HG03097 (cell line): ENCODE data around the gene GABBR2.

Source experiments
- ATAC-seq: cut with Tn5 transposase; IDR thresholded peaks from one replicate; pipeline ENCODE4 v1.9.1; 2021; ENCODE audit not compliant: unreplicated experiment, low FRiP score

GABBR2 gene

DNA sequence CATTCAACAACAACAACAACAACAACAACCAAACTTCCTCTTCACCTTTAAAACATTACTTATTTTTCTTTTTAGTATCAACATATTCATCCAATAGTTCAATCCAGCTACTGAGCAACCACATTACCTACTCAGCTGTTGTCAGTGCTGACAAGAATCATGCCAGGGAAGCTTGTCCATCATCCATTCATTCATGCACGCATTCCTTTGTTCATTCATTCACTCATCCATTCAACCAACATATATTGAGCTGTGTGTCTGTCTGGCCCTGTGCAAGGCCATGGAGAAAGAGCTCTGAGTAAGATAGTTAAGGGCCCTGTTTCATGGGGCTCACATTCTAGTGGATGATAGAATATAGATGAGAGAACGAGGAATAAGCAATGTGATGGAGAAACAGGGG, 373.1 kb downstream of the GABBR2 start:
- no peak for ATAC-seq

DNA sequence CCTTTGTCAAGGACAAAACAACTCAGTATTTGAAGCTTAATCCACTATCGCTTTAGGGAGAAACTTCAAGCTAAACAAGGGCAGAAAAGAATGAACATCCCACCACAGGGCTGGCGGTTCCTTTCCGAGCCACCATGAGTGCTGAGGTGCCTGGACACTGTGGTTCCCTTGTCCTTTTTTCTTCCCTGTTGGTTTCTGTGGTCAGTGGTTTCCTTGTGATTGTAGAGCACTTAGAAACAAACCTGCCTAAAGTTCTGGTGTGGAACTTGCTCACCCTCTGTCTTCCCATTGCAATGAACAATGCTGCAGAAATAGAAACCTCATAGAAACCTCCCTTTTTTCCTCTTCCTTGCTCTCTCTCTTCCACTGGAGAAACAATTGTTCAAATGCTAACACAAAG, 373.9 kb downstream of the GABBR2 start:
- no peak for ATAC-seq

DNA sequence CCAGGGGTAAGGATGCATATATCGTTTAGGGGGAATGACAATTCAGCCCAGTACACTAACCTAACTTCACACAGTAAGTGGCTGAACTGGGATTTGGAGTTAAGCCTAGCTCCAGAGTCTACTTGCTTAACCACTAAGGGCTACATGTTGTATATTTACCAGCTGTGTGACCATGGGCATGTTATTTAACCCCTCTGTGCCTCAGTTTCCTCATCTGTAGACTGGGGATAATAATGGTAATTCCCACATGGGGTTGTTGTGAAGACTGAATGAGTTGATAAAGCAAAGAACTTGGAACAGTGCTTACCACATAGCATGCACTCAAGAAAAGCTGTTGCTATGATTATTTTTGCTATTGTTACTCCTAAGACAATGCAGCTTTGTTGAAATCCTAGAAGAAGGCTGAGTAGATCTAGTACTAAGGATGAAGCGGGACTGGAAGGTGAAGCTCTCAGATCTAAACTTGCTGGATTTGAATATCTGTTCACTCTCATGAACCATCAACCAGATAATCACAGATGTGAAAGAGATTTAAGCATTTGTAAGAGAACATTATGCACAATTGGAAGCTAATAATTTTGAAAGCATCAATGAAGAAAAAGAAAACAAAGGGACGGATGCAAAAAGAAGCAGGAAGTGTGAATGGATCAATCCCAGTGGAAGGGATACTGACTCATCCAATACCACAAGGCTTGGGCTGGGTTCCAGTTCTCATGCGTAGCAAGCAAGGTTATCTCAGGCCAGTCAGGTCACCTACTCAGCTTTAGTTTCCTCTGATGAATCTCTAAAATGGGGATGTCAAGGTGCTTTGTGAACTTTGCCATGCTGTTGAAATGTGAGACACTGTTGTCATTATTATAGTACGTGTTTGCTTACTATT, 374.8 kb downstream of the GABBR2 start:
- ATAC-seq = no peak

DNA sequence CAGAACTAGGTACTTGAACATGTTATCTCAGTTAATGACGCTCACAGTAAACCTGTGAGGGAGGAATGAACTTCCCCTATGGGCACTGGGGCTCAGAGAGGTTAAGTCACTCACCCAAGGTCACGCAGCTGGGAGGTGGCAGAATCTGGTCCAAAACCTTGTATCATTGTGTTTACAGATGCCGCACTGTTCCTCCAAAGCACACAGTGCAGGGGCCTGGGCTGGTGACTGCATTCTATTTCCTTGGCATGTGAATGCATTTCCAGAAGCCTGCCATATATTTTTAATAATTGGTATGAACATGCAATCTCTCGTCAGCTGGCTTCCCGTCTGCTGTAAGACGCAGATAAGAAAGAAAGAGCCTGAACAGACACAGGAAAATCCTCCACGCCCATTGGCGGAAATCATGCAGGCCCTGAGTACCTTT, 376.3 kb downstream of the GABBR2 start:
- no peak for ATAC-seq

DNA sequence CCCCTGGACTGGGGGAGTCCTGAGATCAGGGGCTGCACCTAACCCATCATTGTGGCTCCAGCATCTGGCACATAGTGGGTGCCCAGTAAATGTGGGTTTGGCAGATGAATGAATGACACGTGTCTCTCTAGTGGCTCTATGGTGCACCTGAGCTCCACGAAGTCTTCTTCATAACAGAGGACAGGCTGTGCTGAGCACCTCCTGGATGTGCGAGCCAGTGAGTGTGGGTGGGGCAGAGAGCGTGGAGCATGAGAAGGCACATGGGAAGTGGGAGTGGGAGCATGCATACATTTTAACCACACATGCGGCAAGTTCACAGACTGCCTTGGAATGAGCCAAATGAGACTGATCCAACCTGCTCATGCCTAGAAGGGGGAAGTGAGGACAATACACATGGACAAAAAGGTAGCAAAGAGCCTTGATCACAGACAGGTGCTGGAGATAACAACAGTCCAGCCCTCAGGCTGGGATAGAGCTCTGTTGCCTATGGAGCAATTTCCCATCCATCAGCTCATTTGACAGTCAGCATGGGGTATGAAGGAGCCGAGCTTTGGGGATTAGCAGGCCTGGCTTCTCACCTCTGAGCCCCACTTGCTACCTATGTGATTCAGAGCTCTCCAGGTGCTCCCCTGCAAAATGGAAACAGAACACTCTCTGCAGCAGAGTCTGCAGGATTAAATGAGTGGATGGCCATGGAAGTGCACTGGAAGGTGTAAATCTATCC, 377.0 kb downstream of the GABBR2 start:
- ATAC-seq = no peak

DNA sequence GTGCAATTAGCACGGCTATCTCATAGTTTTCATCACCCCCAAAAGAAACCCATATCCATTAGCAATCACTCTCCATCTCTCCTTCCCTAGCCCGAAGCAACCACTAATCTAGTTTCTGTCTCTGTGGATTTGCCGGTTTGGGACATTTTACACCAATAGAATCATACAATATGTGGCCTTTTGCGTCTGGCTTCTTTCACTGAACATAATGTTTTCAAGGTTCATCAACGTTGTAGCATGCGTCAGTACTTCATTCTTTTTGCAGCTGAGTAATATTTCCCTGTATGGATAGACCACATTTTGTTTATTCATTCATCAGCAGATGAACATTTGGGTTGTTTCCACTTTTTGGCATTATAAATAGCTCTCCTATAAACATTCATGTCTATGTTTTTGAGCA, 377.9 kb downstream of the GABBR2 start:
- no peak for ATAC-seq

DNA sequence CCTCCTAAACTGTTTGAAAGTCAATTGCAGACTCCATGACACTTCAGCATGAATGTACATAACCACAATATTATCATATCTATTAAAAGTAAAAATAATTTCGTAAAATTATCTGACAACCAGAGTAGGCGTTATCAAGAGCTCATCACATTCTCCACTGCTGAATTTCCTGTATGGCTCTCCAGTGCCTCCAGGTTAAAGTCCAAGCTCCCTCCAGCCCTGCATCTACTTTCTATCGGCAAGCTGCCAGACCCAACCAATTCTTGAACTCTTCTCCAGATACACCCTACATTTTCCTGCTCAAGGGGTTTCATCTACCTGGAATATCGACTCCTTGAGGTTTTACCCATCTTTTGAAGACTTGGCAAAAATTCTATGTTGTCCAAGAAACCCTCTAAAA, 378.8 kb downstream of the GABBR2 start:
- no peak for ATAC-seq

DNA sequence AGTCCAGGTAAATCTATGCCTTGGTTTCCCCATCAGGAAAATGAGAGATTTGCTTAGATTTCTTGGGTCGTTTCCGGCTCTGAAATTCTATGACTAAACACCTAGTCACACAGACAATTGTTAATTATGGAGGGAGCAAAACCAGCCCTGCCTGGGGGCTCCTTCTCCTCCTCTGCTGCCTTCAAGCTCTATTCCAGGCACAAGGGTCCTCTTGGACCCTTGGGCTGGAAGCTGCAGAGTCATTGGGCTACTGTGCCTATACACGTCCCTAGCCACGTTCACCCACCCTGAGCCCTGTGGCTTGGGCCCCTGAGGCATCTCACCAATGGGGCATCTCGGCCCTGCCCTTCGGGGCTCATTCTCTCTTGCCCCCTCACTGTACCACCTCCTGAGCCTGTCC, 379.5 kb downstream of the GABBR2 start:
- no peak for ATAC-seq

DNA sequence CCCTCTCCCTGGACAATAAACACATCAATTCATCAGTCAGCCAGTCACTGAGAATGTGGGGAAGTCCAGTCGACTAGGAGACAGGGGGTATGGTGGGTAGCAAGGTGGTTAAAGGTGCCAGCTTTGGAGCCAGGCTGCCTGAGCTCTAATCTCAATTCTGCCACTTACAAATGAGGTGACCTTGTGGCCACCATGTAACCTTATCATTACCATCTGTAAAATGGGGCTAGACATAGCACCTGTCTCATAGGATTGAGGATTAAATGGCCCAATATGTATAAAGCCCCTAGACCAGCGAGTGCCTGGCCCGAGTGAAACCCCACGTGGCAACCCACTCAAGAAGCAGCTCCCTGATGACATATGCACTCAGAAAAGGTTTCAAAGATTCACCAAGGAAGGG, 380.0 kb downstream of the GABBR2 start:
- ATAC-seq = no peak

DNA sequence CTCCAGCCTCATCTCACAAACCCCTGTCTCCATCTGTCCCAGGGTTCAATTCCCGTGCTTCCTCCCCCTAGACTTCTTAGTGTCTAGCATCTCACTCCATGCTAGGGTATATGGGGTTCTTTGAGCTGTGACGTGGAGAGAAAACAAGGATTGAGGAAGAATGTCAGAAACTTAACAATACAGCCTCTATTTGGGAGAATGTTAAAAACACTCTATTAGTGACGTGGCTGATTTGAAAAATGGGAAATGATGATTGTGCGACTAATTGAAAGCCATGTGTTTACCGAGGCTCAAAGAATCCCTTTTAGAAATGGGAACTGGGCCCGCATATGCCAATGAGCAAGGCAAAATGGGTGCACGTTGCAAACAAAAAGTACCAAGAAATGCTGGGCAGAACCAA, 380.6 kb downstream of the GABBR2 start:
- ATAC-seq = no peak

DNA sequence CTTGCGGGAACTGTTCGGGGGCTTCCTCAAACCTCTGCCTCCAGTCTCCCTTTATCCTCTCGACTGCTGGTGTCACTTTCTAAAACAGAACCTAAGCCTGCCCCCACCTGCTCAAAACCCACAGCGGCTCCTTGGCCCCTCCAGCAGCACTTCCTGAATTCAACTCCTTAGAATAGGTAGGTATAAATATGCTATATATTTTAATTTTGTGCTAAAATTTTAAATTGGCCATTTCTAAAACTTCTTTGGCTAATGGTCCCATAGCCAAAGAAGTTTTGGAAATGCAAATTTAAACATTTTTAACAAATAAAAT, 381.5 kb downstream of the GABBR2 start:
- no peak for ATAC-seq

DNA sequence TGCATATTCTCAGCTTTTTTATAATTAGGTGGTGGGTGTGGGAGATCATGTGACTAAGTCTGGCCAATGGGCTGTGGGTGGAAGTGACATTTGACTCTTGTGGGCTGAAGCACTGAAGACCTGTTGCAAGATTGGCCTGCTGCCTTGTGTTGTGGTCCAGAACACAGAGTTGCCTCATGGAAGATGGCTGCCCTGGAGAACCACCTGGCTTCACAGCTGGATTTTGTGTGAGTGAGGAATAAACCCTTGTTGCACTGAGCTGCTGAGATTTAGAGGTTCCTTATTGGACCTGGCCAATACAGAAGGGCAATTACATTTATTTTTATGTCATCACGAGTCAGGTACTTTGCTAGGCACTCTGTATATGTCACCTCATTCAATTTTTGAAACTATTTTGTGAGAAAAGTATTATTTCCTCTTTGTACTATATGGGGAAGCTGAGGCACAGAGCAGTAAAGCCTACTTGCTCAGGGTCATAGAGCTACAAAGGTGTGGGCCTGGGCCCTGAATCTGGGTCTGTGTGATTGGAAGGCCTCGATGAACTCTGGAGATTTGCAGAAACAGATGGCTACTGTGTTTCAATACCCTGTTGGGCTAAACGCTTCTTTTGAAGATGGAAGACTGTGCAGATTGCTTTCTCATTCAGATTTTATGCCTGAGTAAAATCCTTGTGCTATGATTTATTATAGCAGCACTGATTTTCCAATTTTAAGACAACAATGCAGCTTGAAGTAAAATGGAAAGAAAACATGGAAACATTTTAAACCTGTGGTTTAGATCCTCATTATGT, 382.1 kb downstream of the GABBR2 start:
- ATAC-seq = no peak

DNA sequence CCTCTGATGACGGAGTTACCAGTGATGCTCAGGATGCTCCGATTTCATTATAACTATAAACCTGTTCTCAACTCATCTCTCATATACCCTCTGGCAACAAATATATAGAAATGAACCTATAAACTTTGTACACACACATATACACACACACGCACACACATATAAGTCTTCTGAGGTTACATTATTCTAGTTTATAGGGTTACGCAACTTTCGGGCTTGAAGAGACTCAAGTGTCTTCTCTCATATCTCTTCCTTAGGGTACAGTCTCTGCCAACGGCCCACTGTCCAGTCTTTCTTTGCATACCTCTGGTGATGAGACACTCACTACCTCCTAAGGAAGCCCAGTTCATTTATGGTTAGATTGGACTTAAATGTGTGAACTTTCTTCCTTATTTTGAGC, 383.9 kb downstream of the GABBR2 start:
- ATAC-seq = no peak

DNA sequence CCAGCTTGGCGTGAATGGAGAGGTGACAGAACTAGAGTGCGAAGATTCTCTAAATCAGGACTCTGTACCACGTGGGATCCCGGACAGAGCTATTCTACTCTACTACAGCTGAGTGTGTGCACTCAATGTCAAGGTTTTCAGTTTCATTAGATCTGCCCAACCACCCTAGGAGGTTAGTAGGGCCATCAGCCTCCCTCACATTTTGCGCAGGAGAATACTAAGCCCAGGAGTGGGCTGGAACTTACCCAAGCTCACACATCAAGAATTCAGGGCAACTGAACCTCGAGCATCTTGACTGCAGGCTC, 385.0 kb downstream of the GABBR2 start:
- ATAC-seq = no peak

DNA sequence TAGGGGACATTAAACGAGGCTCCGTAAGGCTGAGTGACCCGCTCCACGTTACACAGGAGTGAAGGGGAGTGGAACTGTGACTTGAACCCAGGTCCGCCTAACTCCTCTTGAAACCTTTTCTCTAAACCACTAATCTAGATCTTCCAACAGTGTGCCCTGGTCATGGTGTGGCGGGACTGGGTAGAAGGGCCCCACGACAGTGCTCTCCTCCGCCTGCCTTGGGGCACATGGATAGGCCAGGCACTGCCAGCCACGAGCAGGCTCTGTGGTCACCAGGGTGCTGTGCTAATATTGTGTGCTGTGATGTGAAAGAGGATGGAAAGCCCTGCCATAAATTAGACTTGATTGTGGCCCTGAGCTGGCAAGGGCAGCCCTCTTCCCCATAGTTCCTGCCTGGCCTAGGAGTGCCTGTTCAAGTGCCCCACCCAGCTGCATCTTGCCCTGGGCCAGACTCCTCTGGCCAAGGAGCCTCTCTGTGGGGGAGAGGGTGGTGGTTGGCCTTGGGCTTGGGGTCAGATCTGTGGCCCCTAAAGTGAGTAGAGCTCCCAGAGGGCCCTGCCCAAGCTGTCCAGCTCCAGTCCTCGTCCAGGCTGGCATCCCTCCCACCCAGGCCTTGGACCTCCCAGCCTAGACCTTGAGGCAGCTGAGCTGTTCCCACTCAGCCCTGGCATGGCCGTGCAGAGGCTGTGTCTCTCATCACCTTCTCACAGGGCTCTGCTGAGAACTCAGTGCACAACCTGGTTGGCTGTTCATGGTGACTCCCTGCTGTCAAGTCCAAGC, 385.5 kb downstream of the GABBR2 start:
- no peak for ATAC-seq

DNA sequence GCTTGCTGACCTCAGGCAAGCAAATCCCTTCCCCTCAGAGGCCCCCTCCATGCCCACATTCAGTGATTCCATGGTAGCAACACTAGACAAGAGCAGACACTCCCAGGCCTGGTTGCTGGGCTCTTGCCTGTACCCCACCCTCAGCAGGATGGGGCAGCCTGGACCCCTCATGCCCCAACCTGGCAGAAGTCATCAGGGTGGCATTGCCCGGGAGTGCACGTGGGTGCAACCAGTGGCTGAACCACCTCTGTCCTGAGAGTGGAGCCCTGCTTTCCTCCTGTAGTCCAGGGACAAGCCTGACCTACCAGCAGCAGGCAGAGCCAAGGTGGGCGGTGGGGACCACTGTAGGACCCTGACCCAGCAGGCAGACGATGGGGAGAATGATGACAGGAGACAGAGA, 387.5 kb downstream of the GABBR2 start:
- ATAC-seq = no peak

DNA sequence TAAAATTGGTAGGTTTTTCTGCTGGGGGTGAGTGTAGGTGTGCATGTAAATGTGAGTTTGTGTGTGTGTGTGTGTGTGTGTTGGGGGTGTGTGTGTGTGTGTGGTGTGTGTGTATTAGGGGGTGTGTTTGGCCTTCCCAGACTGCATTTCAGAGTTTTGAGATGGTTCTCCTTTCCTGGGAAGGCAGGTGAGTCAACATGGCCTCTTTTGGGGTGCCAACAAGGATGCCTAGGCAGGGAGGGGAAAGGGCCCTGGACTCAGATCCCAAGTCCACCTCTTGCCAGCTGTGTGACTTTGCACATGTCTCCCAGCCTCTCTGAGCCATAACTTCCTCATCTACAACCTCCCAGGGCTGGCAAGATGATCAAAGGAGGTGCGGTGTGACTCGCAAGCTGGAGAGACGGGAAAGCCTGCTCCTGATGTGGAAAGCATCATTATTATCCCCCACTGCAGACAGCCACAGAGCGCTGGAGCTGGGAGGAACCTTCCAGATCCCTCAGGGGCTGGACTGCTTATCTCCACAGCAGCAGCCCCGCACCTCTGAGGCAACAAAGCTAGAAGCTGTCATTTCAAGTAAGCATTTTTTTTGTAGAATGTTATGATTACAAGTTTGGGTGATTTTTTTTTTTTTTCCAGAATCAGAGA, 389.8 kb downstream of the GABBR2 start:
- no peak for ATAC-seq

DNA sequence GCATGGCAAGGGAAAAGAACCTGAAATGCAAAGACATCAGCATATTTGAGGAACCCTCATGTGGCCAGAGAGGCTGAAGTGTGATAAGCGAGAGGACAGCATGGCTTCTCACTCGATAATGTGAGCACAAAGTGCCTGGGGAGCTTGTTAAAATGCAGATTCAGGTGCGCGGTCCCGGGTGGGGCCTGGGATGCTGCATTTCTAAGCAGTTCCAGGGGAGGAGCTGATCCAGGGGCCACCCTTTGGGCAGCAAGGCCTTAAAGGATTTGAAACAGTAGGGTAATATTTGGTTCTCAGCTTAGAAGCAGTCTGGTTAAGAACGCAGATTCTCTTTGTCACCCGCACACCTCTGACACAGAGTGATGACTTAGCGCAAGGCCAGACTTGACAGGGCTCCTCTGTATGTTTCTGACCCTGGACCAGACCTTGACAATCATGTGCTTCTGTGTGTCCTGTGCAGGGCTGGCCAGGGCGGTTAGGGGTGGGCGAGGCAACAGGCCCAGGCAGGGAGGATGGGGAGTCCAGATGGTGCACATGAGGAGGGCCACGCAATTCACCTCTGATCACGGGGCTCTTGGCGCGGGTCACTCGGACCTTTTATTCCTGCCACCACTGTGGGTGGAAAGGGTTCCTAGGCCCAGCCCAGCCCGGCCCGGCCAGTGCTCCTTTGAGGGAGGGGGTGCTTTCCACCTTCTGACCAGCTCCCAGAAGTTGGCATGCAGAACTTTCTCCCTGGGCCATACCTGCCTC, 390.5 kb downstream of the GABBR2 start:
- ATAC-seq = no peak

DNA sequence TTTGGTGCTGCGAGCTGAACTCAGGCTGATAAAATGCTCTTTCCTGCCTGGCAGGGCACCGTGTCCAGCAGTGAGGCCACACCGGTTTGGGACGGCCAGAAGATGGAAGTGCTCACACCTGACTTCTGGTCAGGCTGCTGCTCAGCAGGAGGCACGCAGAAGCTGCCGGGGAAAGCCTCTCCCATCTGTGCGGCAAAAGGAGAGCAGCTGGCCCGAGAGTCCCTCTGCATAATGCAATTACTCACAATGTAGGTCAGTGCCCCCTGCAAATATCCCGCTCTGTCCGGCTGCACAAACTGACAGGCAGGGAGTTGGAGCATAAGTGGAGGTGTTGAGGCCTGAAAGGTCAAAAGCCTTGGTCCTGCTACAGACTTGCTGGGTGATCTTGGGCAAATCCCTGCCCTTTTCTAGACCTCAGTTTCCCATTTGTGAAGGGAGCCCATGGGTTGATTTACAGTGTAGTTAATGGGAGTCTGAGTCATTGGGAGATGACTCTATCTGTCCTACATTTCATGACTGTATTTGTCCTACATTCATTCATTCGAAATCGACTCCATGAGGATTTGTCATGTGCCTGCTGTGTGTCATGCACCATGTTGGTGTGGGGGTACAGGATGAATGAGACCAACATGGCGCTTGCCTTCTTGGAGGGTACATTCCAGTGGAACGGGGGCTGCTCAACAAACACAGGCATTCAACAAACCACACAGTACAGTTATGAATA, 391.4 kb downstream of the GABBR2 start:
- ATAC-seq = no peak
